RWPE1 (cell line): ENCODE data around the gene GTF2H4.

Experiments used
- CTCF ChIA-PET: fragments of 350-600 bp; sonication (Branson Sonifier 250); formaldehyde crosslinking; extraction: SDS; loops from one replicate; lab custom pipeline; 2021; lab: Yijun Ruan, JAX
- POLR2A ChIA-PET: fragments of 400-600 bp; formaldehyde crosslinking; extraction: SDS; loops from one replicate; lab custom pipeline; 2020; ENCODE audit warnings: antibody characterized with exemption; ENCODE audit not compliant: low non-redundant PET; lab: Yijun Ruan, JAX
- DNase-seq: peaks from one replicate; pipeline ENCODE4 v3.0.0; 2012; ENCODE audit warnings: low spot score
- H3K27ac ChIP-seq: fragments of 450-650 bp; 2 replicates; pipeline ENCODE4 v1.5.1; 2017
- TF ChIP-seq, protein P1 (sequence below): fragments of 450-650 bp; conservative IDR thresholded peaks from 2 replicates; pipeline ENCODE4 v1.5.1; 2017; ENCODE audit warnings: low read depth, mild to moderate bottlenecking

GTF2H4 gene

GRCh38 chr6:30887901-30888815 lies 19.8 kb upstream of the GTF2H4 start:
- no peak for DNase-seq
- H3K27ac ChIP-seq, result peak overlapping the region; percentile 84
- ChIA-PET CTCF (interaction anchor here (0.7 to 1.5 kb wide), 4 partner anchors 11 to 183 kb away, joined by 3 to 4 read pairs (median 3); partner anchors contain the start of gene VARS2), POLR2A (no interaction called here)
- TF ChIP-seq, protein P1, sequence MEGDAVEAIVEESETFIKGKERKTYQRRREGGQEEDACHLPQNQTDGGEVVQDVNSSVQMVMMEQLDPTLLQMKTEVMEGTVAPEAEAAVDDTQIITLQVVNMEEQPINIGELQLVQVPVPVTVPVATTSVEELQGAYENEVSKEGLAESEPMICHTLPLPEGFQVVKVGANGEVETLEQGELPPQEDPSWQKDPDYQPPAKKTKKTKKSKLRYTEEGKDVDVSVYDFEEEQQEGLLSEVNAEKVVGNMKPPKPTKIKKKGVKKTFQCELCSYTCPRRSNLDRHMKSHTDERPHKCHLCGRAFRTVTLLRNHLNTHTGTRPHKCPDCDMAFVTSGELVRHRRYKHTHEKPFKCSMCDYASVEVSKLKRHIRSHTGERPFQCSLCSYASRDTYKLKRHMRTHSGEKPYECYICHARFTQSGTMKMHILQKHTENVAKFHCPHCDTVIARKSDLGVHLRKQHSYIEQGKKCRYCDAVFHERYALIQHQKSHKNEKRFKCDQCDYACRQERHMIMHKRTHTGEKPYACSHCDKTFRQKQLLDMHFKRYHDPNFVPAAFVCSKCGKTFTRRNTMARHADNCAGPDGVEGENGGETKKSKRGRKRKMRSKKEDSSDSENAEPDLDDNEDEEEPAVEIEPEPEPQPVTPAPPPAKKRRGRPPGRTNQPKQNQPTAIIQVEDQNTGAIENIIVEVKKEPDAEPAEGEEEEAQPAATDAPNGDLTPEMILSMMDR, result no peak

DNA sequence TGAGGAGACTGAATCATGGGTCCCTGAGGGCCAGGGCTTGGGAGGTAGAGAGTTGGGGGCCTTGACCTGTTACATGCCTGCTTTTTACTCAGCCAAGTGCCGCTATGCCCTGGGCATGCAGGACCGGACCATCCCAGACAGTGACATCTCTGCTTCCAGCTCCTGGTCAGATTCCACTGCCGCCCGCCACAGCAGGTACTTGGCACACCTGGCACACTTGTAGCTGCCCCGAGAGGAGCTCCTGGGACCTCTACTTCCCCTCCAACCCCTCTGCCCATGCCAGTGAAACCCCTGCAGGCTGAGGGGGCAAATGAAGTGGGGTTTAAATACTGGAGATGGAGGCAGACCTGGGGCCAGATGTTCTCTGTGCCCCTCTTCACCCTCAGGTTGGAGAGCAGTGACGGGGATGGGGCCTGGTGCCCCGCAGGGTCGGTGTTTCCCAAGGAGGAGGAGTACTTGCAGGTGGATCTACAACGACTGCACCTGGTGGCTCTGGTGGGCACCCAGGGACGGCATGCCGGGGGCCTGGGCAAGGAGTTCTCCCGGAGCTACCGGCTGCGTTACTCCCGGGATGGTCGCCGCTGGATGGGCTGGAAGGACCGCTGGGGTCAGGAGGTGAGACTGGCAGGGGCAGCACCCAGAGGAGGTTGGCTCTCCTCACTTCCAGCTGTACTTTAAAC lies 19.1 kb upstream of the GTF2H4 start:
- no peak for DNase-seq
- ChIA-PET CTCF (interaction anchor here (1.1 to 1.5 kb wide), 3 partner anchors 25 to 182 kb away, joined by 3 to 4 read pairs (median 3); partner anchors contain the start of gene VARS2), POLR2A (no interaction called here)
- TF ChIP-seq, protein P1, result no peak
- peak overlapping the region; percentile 84 for H3K27ac ChIP-seq

- ChIA-PET POLR2A (no interaction called here), CTCF (interaction anchor here (0.8 to 1.6 kb wide), 4 partner anchors 24 to 181 kb away, joined by 3 to 5 read pairs (median 4); partner anchors contain the start of genes MDC1 and VARS2)
- TF ChIP-seq, protein P1, result no peak
Observed at GRCh38 chr6:30889496-30889885, 18.5 kb upstream of the GTF2H4 start.

DNA sequence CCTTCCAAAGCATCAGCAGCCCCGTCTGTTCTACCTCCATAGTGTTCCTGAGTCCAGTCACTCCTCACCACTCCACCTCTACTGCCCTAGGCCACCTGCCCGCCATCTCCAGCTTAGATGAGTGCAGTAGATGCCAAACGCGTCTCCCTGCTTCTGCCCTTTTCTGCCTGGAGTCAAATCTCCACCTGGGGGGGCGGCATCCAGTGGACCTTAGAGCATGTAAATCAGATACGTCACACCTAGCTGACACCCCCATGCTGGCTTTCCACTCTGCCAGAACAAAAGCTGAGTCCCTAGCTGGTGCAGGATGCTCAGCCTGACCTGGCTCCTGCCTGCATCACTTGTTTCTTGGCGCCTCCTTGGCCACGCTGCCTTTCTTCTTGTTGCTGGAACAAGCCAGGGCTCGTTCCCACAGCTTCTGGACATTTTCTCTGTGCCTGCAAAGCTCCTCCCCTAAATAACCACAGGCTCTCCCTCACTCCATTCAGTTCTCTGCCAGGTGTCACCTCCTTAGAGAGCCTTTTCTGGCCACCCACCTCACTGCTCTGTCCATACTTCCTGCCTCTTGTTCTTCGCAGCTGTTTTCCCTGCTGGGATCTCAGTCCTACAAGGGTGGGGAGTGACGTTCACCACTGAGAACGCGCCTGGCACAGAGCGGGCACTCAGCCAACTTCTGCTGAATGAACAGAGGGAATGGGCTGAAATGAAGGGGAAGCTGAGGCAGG lies 17.9 kb upstream of the GTF2H4 start:
- TF ChIP-seq, protein P1, result no peak
- POLR2A ChIA-PET, result interaction anchor here (0.6 kb wide), 1 partner anchor 78 kb away, joined by 3 read pairs; no protein-coding TSS in a partner anchor
- CTCF ChIA-PET, result interaction anchor here (0.6 to 1.6 kb wide), 5 partner anchors 13 to 185 kb away, joined by 3 to 6 read pairs (median 4); partner anchors contain the start of genes MDC1 and VARS2
- DNase-seq, result peak; percentile 81
- peak overlapping the region; percentile 84 for H3K27ac ChIP-seq

More at GRCh38 chr6:30889496-30889885, 18.5 kb upstream of the GTF2H4 start:
- no peak for DNase-seq
- H3K27ac ChIP-seq, result peak overlapping the region; percentile 84

- no peak for DNase-seq
- peak overlapping the region; percentile 84 for H3K27ac ChIP-seq
- ChIA-PET POLR2A (interaction anchor here (0.6 kb wide), 1 partner anchor 79 kb away, joined by 3 read pairs; no protein-coding TSS in a partner anchor), CTCF (interaction anchor here (0.6 to 1.6 kb wide), 4 partner anchors 14 to 184 kb away, joined by 3 to 6 read pairs (median 4); partner anchors contain the start of genes MDC1 and VARS2)
- TF ChIP-seq, protein P1, result no peak
Observed at GRCh38 chr6:30890646-30891449, 17.2 kb upstream of the GTF2H4 start.
